GM06990 (cell line): ENCODE measurements around the gene PPP6R2.

Experiments
- DNase-seq: peaks from one replicate; pipeline ENCODE4 v3.0.0-alpha.2; 2011; ENCODE audit not compliant: insufficient read length; ENCODE audit errors: extremely low read depth
- H3K27me3 ChIP-seq: replicated peaks from 2 replicates; pipeline ENCODE4 v1.6.0; 2011; ENCODE audit warnings: low read length; ENCODE audit not compliant: control insufficient read depth, insufficient read depth
- H3K36me3 ChIP-seq: 2 replicates; pipeline ENCODE4 v1.5.1; 2011; ENCODE audit warnings: low read length; ENCODE audit not compliant: control insufficient read depth, insufficient read depth
- H3K4me3 ChIP-seq: replicated peaks from 2 replicates; pipeline ENCODE4 v1.5.1; 2011; ENCODE audit warnings: low read depth, mild to moderate bottlenecking, control low read depth, low read length
- CTCF ChIP-seq: IDR thresholded peaks from 2 replicates; pipeline ENCODE4 v1.5.1; 2011; ENCODE audit warnings: low read length, control low read depth, mild to moderate bottlenecking, inconsistent platforms; ENCODE audit not compliant: insufficient read depth, poor library complexity, severe bottlenecking

Gene PPP6R2

GRCh38 chr22:50343541-50343935 lies 411 bp downstream of the PPP6R2 start:
- DNase-seq = no peak
- peaks cover 4% of the 10 kb centered on the region for H3K36me3 ChIP-seq
- no peaks in the 10 kb centered on the region for H3K27me3 ChIP-seq
- TF ChIP-seq CTCF = no peak
- peak overlapping the region; percentile 85 for H3K4me3 ChIP-seq

GRCh38 chr22:50346470-50346869 lies 3.3 kb downstream of the PPP6R2 start:
- Histone ChIP-seq H3K36me3 (peaks cover 4% of the 10 kb centered on the region), H3K27me3 (no peaks in the 10 kb centered on the region), H3K4me3 (no peak overlapping the region)
- DNase-seq = no peak
- TF ChIP-seq CTCF = no peak

GRCh38 chr22:50347157-50347556 lies 4.0 kb downstream of the PPP6R2 start:
- TF ChIP-seq CTCF = no peak
- no peaks in the 10 kb centered on the region for H3K27me3 ChIP-seq
- no peak for DNase-seq
- H3K36me3 ChIP-seq = peaks cover 4% of the 10 kb centered on the region
- no peak overlapping the region for H3K4me3 ChIP-seq

- Histone ChIP-seq H3K36me3 (peaks cover 8% of the 10 kb centered on the region), H3K27me3 (no peaks in the 10 kb centered on the region), H3K4me3 (no peak overlapping the region)
- TF ChIP-seq CTCF = no peak
- DNase-seq = no peak
These were observed 4.9 kb downstream of the PPP6R2 start for GRCh38 chr22:50348058-50348457.

GRCh38 chr22:50356186-50356585 lies 13.1 kb downstream of the PPP6R2 start:
- no peak overlapping the region for H3K4me3 ChIP-seq
- no peak for TF ChIP-seq CTCF
- peaks cover 4% of the 10 kb centered on the region for H3K36me3 ChIP-seq
- no peaks in the 10 kb centered on the region for H3K27me3 ChIP-seq
- DNase-seq = no peak

- H3K27me3 ChIP-seq = no peaks in the 10 kb centered on the region
- TF ChIP-seq CTCF = no peak
- no peak for DNase-seq
- H3K4me3 ChIP-seq = no peak overlapping the region
- H3K36me3 ChIP-seq = peaks cover 8% of the 10 kb centered on the region
These were observed 14.1 kb downstream of the PPP6R2 start for GRCh38 chr22:50357222-50357621.
